Lower leg skin (tissue), 3 donors: Measurements from ENCODE around the gene PRDM8.

Source experiments
- POLR2A ChIP-seq, 2 donors: fragments of 450-650 bp; IDR thresholded peaks; one replicate each; pipeline ENCODE4 v1.6.1; 2016 to 2017; ENCODE audit warnings: antibody characterized with exemption in 2 of 2, mild to moderate bottlenecking in 1 of 2, moderate library complexity in 1 of 2
- TF ChIP-seq, protein P1 (sequence below), 3 donors: fragments of 450-650 bp; IDR thresholded peaks; one replicate each; pipeline ENCODE4 v1.5.1; 2016; ENCODE audit warnings: antibody characterized with exemption in 3 of 3, mild to moderate bottlenecking in 3 of 3, moderate library complexity in 2 of 3

- TF ChIP-seq, protein P1, sequence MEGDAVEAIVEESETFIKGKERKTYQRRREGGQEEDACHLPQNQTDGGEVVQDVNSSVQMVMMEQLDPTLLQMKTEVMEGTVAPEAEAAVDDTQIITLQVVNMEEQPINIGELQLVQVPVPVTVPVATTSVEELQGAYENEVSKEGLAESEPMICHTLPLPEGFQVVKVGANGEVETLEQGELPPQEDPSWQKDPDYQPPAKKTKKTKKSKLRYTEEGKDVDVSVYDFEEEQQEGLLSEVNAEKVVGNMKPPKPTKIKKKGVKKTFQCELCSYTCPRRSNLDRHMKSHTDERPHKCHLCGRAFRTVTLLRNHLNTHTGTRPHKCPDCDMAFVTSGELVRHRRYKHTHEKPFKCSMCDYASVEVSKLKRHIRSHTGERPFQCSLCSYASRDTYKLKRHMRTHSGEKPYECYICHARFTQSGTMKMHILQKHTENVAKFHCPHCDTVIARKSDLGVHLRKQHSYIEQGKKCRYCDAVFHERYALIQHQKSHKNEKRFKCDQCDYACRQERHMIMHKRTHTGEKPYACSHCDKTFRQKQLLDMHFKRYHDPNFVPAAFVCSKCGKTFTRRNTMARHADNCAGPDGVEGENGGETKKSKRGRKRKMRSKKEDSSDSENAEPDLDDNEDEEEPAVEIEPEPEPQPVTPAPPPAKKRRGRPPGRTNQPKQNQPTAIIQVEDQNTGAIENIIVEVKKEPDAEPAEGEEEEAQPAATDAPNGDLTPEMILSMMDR (IDR thresholded peaks at IDR 0.05) = no peak
- TF ChIP-seq POLR2A (IDR thresholded peaks at IDR 0.05) = no peak
Observed at GRCh38 chr4:80202741-80203553, 5.6 kb downstream of the PRDM8 start.
